ENCODE data around the gene RGS16. TPM values are rescaled to one million over a fixed set of nuclear protein-coding genes. Genes with fewer than 3 reads are reported as not detected.
A peak's percentile ranks its signal among the peaks of the same experiment; 100 is the strongest.
"Not testable (repeated sequence)": the region's sequence is repeated elsewhere in the genome, so short reads cannot be mapped to it uniquely, and the experiment has no call there.

The RGS16 gene
- total and polyA plus RNA-seq, 9 of the 15 experiments (the other 6 are each of a cell fraction or from before 2014, with no cell fraction given): 0.07 to 0.55 (median 0.36) TPM

GRCh38 chr1:182632441-182632857, 28.3 kb upstream of the RGS16 start:
- DNase-seq (ENCODE audit: extremely low read depth in 1 of 4, low spot score in 3 of 4); intact Hi-C loops (cut with micrococcal nuclease); FAIRE-seq; BruUV-seq (replicated peaks); H3K27ac ChIP-seq (ENCODE audit: extremely low read depth, low read depth, low read length); in situ Hi-C loops (cut with MboI); H3K36me3 ChIP-seq (ENCODE audit: control insufficient read depth, insufficient read depth, low read length); H2AFZ ChIP-seq (ENCODE audit: low read depth, low read length); H3K4me2 ChIP-seq (ENCODE audit: insufficient read depth, low read length); H3K9me1 ChIP-seq (ENCODE audit: control insufficient read depth, insufficient read depth, low read length); H3K4me1 ChIP-seq (replicated peaks in 1 of 2; ENCODE audit: control insufficient read depth in 2 of 2, insufficient read depth in 2 of 2, low read length in 2 of 2); H3K4me3 ChIP-seq; ATAC-seq; H3K9me3 ChIP-seq (replicated peaks; ENCODE audit: control insufficient read depth, insufficient read depth, low read depth, low read length); H4K20me1 ChIP-seq (replicated peaks; ENCODE audit: control insufficient read depth, insufficient read depth, low read length); H3K9ac ChIP-seq (ENCODE audit: insufficient read depth in 1 of 2, low read depth in 2 of 2, low read length in 2 of 2); H3K79me2 ChIP-seq (ENCODE audit: control insufficient read depth, insufficient read depth, low read length); TF ChIP-seq CEBPG (CRISPR knock-in tag; IDR thresholded peaks at IDR 0.05); NR2C1 (IDR thresholded peaks at IDR 0.05): not testable (repeated sequence)
- 0 out of 2 replicates have a peak, but pooled peaks have one; percentile 19 for TF ChIP-seq NR2C2 (CRISPR knock-in tag; IDR thresholded peaks at IDR 0.05)
- peak; percentile 83 for TF ChIP-seq NR2C2 (tag; IDR thresholded peaks at IDR 0.05)
- TF ChIP-seq CEBPG (tag; conservative IDR thresholded peaks at IDR 0.05 in 1 of 2, IDR thresholded peaks at IDR 0.05 in 1 of 2): peak in 1 of 2 experiments; percentile 43; a peak in 1 of 4 replicates
- TF ChIP-seq HMBOX1 (IDR thresholded peaks at IDR 0.05): peak; percentile 44; the same call in 1 of the 2 replicates
- TF ChIP-seq GABPA (tag; conservative IDR thresholded peaks at IDR 0.05; ENCODE audit: low read depth): 0 out of 2 replicates have a peak, but pooled peaks have one; percentile 18
- peak; percentile 34; the same call in 1 of the 2 replicates for TF ChIP-seq NR2C1 (tag; IDR thresholded peaks at IDR 0.05)
- peak; percentile 61 for TF ChIP-seq CEBPB (tag; IDR thresholded peaks at IDR 0.05)
- TF ChIP-seq SPI1 (IDR thresholded peaks at IDR 0.05; ENCODE audit: borderline replicate concordance, low read depth, low read length): peak; percentile 48; the same call in 1 of the 2 replicates
- 7% methylated on average over 12 of the region's 12 CpGs for WGBS (ENCODE audit: insufficient coverage, low coverage, missing lambda C conversion rate)
- peaks cover 36 to 37% of the 10 kb centered on the region in 2 experiments; a peak in 4 of 5 replicates for H3K27me3 ChIP-seq (ENCODE audit: control insufficient read depth in 2 of 2, insufficient read depth in 2 of 2, low read length in 2 of 2)
- CTCF ChIA-PET (ENCODE audit: low intra/inter-chr PET ratio): interaction anchor here (0.6 kb wide), 1 partner anchor 358 kb away, joined by 4 read pairs; no protein-coding TSS in a partner anchor
- POLR2A ChIA-PET: interaction anchor here (1.7 kb wide), 1 partner anchor 14 kb away, joined by 5 read pairs; no protein-coding TSS in a partner anchor

Measured in K562 (cell line).